Keratinocyte (primary cell): ENCODE results near the gene TGIF1. TPM values are rescaled to one million over a fixed set of nuclear protein-coding genes. Genes with fewer than 3 reads are reported as not detected.

ENCODE experiments used
- DNase-seq: peaks from one replicate; pipeline ENCODE4 v3.0.0-alpha.2; 2011; ENCODE audit warnings: low read depth, missing footprints, low spot score
- FAIRE-seq: peaks from 2 replicates; lab custom pipeline; 2011; peaks lifted over from hg19 to GRCh38; lab: Jason Lieb, UNC
- H2AFZ ChIP-seq: 2 replicates; pipeline ENCODE4 v1.6.0; 2012; ENCODE audit warnings: low read length, control low read depth, inconsistent platforms; ENCODE audit not compliant: control insufficient read depth
- H3K27ac ChIP-seq: 2 replicates; pipeline ENCODE4 v1.5.1; 2011; ENCODE audit warnings: low read length; ENCODE audit not compliant: control insufficient read depth, insufficient read depth
- H3K27me3 ChIP-seq: 3 replicates; pipeline ENCODE4 v1.6.0; 2011; ENCODE audit warnings: low read length; ENCODE audit not compliant: control insufficient read depth, insufficient read depth; ENCODE audit errors: extremely low read depth
- H3K36me3 ChIP-seq, 2 experiments: 2 replicates in 1 of 2; 3 replicates in 1 of 2; pipeline ENCODE4 v1.5.1; 2011; ENCODE audit warnings: low read length in 2 of 2, mild to moderate bottlenecking in 1 of 2; ENCODE audit not compliant: control insufficient read depth in 2 of 2, insufficient read depth in 2 of 2; ENCODE audit errors: extremely low read depth in 1 of 2
- H3K4me1 ChIP-seq: 3 replicates; pipeline ENCODE4 v1.5.1; 2011; ENCODE audit warnings: low read length; ENCODE audit not compliant: control insufficient read depth, insufficient read depth; ENCODE audit errors: extremely low read depth
- H3K4me2 ChIP-seq: 3 replicates; pipeline ENCODE4 v1.6.0; 2011; ENCODE audit warnings: low read depth, low read length; ENCODE audit not compliant: control insufficient read depth, insufficient read depth; ENCODE audit errors: extremely low read depth
- H3K4me3 ChIP-seq, 3 experiments: fragments of 200-600 bp in 1 of 3; sonication (generic) in 1 of 3; 2 replicates in 2 of 3; 3 replicates in 1 of 3; pipeline ENCODE4 v1.5.1; 2011 to 2016; ENCODE audit warnings: low read length in 3 of 3, mild to moderate bottlenecking in 3 of 3, control low read depth in 2 of 3, inconsistent platforms in 1 of 3, low read depth in 1 of 3, mixed read lengths in 1 of 3, mixed run types in 1 of 3, moderate library complexity in 1 of 3; ENCODE audit not compliant: control insufficient read depth in 2 of 3, insufficient read depth in 2 of 3; ENCODE audit errors: extremely low read depth in 1 of 3
- H3K79me2 ChIP-seq: 2 replicates; pipeline ENCODE4 v1.6.0; 2012; ENCODE audit warnings: low read length; ENCODE audit not compliant: control insufficient read depth, insufficient read depth
- H3K9ac ChIP-seq: 3 replicates; pipeline ENCODE4 v1.6.0; 2011; ENCODE audit warnings: low read length; ENCODE audit not compliant: control insufficient read depth, insufficient read depth; ENCODE audit errors: extremely low read depth
- H3K9me1 ChIP-seq: 3 replicates; pipeline ENCODE4 v1.6.0; 2011; ENCODE audit warnings: low read length; ENCODE audit not compliant: control insufficient read depth, insufficient read depth; ENCODE audit errors: extremely low read depth
- H3K9me3 ChIP-seq: 2 replicates; pipeline ENCODE4 v1.5.1; 2012; ENCODE audit warnings: low read depth, low read length; ENCODE audit not compliant: control insufficient read depth
- H4K20me1 ChIP-seq: 3 replicates; pipeline ENCODE4 v1.6.0; 2011; ENCODE audit warnings: low read length; ENCODE audit not compliant: control insufficient read depth, insufficient read depth; ENCODE audit errors: extremely low read depth
- CTCF ChIP-seq, 3 experiments: IDR thresholded peaks in 1 of 3; conservative IDR thresholded peaks in 1 of 3; optimal IDR thresholded peaks in 1 of 3; 2 replicates in 2 of 3; 3 replicates in 1 of 3; pipeline versions ENCODE3 to v1.5.1; 2011; ENCODE audit warnings: low read length in 3 of 3, mild to moderate bottlenecking in 3 of 3, moderate library complexity in 2 of 3, control low read depth in 1 of 3, inconsistent platforms in 1 of 3; ENCODE audit not compliant: insufficient read depth in 2 of 3; ENCODE audit errors: extremely low read depth in 1 of 3
- EZH2 ChIP-seq: IDR thresholded peaks from one replicate; pipeline ENCODE4 v1.6.1; 2012; ENCODE audit warnings: inconsistent platforms, mild to moderate bottlenecking, low read length, moderate library complexity
- dilution Hi-C: fragments of 300-500 bp; cut with MboI; formaldehyde crosslinking; loops from one replicate; pipeline ENCODE4 v1.7.0; 2020; ENCODE audit warnings: low sequenced_read_pairs; ENCODE audit not compliant: extremely low pct_ligation_motif_present
- polyA plus RNA-seq, 5 experiments: library from polyadenylated mRNA; depleted of rRNA in 3 of 5; stranded (reverse) in 3 of 5; stranded (forward) in 1 of 5; unstranded in 1 of 5; fragments of >200 nt; gene quantifications; 1 replicate in 1 of 5; 2 replicates in 3 of 5; 3 replicates in 1 of 5; pipeline versions ENCODE4 v1.2.1 to v1.2.3, GENCODE V29; 2011 to 2012; ENCODE audit warnings: missing spikeins in 2 of 5, low read depth in 1 of 5, low replicate concordance in 1 of 5

Gene TGIF1
- polyA plus RNA-seq, 1 donor (not counting 4 experiments of a cell fraction or from before 2014, with no cell fraction given) = 115 TPM

- dilution Hi-C loops = no loop called here
Observed at GRCh38 chr18:3424280-3424890, 25.6 kb upstream of the TGIF1 start.

GRCh38 chr18:3425030-3425429 is 24.9 kb upstream of the TGIF1 start:
- dilution Hi-C loops = no loop called here
- Histone ChIP-seq H3K9me1 (no peaks in the 10 kb centered on the region), H3K4me1 (peaks cover 2% of the 10 kb centered on the region), H3K36me3 (no peaks in the 10 kb centered on the region), H3K79me2 (no peaks in the 10 kb centered on the region), H3K27me3 (no peaks in the 10 kb centered on the region), H3K9ac (no peak overlapping the region), H2AFZ (no peak overlapping the region), H3K4me3 (no peak overlapping the region), H3K9me3 (no peaks in the 10 kb centered on the region), H3K4me2 (no peak overlapping the region), H4K20me1 (no peaks in the 10 kb centered on the region), H3K27ac (no peak overlapping the region)
- FAIRE-seq = no peak
- TF ChIP-seq EZH2 (no peak), CTCF (optimal IDR thresholded peaks at IDR 0.05 in 1 of 3, IDR thresholded peaks at IDR 0.05 in 1 of 3, conservative IDR thresholded peaks at IDR 0.05 in 1 of 3; ENCODE audit: extremely low read depth in 1 of 3, insufficient read depth in 2 of 3, low read length in 3 of 3) (no peak)
- no peak for DNase-seq

More at GRCh38 chr18:3424280-3424890, 25.6 kb upstream of the TGIF1 start:
- H3K9ac ChIP-seq = no peak overlapping the region
- DNase-seq = no peak
- H4K20me1 ChIP-seq = no peaks in the 10 kb centered on the region
- no peaks in the 10 kb centered on the region for H3K79me2 ChIP-seq
- no peaks in the 10 kb centered on the region for H3K9me1 ChIP-seq
- H3K27me3 ChIP-seq = no peaks in the 10 kb centered on the region
- no peak overlapping the region for H3K4me2 ChIP-seq
- no peak for FAIRE-seq
- no peaks in the 10 kb centered on the region for H3K36me3 ChIP-seq
- H2AFZ ChIP-seq = peak overlapping the region; percentile 47
- H3K27ac ChIP-seq = no peak overlapping the region
- H3K4me3 ChIP-seq = no peak overlapping the region
- no peaks in the 10 kb centered on the region for H3K9me3 ChIP-seq
- TF ChIP-seq EZH2 (no peak), CTCF (optimal IDR thresholded peaks at IDR 0.05 in 1 of 3, IDR thresholded peaks at IDR 0.05 in 1 of 3, conservative IDR thresholded peaks at IDR 0.05 in 1 of 3; ENCODE audit: extremely low read depth in 1 of 3, insufficient read depth in 2 of 3, low read length in 3 of 3) (no peak)
- H3K4me1 ChIP-seq = peaks cover 2% of the 10 kb centered on the region
